ENCODE measurements around the gene PTPRM.

Gene PTPRM

DNA sequence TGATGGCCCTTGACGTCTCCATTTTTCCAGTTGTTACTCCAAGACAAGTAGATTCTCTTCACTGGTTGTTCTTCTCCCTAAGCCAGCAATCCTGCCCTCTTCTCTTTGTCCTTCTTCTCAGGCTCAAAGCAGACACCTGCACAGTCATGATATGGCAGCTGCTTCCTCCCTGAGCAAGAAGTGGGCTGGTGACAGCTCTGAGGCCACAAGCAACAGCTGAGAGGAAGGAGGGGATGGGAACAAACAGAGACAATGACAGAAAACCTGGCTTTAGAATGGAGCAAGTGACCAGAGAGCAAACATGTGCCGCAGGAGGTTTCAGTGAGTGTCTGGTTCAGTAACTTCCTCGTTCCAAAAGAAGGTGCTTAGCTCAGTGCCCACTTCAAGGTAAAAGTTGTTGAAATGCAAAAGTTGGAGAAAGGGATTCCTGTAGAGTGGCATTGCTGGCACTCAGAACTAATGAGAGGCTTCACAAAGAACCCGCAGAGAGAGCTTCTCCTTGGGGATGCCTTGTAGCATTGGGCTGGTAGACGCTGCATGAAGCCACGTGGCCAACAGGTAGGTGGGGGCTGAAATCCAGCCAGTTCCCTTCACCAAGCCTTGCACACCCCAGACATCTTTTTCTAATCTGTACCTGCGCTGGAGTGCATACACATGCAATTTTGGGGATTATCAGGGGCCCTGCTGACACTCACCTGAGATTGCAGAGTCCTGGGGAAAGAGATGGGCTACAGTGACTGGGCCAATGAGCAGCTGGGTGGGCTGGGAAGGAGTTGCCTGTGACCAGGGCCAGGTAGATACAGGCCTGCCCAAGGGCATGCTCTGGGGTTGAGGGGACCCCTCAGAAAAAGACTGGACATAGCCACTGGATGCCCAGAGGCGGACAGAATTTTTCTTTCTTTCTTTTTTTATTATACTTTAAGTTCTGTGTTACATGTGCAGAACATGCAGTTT lies 888.8 kb downstream of the PTPRM start (continued):
- TF ChIP-seq ZSCAN16 (tag by site-specific recombination; IDR thresholded peaks at IDR 0.05) = no peak
- TF ChIP-seq ZNF311 (tag by site-specific recombination; IDR thresholded peaks at IDR 0.05; ENCODE audit: borderline replicate concordance) = no peak
- TF ChIP-seq ZBTB1 (tag by site-specific recombination; IDR thresholded peaks at IDR 0.05) = no peak

Data from HEK293 (cell line).